ENCODE results near the gene HIP1.

HIP1 gene

GRCh38 chr7:75662579-75663301 is 76.0 kb downstream of the HIP1 start:
- TF ChIP-seq CTCF (IDR thresholded peaks at IDR 0.05; ENCODE audit: control insufficient read depth, insufficient read depth, low read depth, low read length, missing control alignments), result no peak
- no peak for DNase-seq (ENCODE audit: low read depth)
- H3K4me3 ChIP-seq (ENCODE audit: control insufficient read depth, low read depth, low read length), result no peak overlapping the region

GRCh38 chr7:75660566-75661215 is 78.0 kb downstream of the HIP1 start:
- no peak overlapping the region for H3K4me3 ChIP-seq (ENCODE audit: control insufficient read depth, low read depth, low read length)
- TF ChIP-seq CTCF (IDR thresholded peaks at IDR 0.05; ENCODE audit: control insufficient read depth, insufficient read depth, low read depth, low read length, missing control alignments), result no peak
- DNase-seq (ENCODE audit: low read depth), result no peak

- no peak for DNase-seq (ENCODE audit: low read depth)
- H3K4me3 ChIP-seq (ENCODE audit: control insufficient read depth, low read depth, low read length), result no peak overlapping the region
- no peak for TF ChIP-seq CTCF (IDR thresholded peaks at IDR 0.05; ENCODE audit: control insufficient read depth, insufficient read depth, low read depth, low read length, missing control alignments)
Observed at GRCh38 chr7:75658802-75659201, 79.9 kb downstream of the HIP1 start.

GRCh38 chr7:75658369-75658768 is 80.4 kb downstream of the HIP1 start:
- no peak for TF ChIP-seq CTCF (IDR thresholded peaks at IDR 0.05; ENCODE audit: control insufficient read depth, insufficient read depth, low read depth, low read length, missing control alignments)
- no peak for DNase-seq (ENCODE audit: low read depth)
- no peak overlapping the region for H3K4me3 ChIP-seq (ENCODE audit: control insufficient read depth, low read depth, low read length)

GRCh38 chr7:75657866-75658265 is 80.9 kb downstream of the HIP1 start:
- no peak for DNase-seq (ENCODE audit: low read depth)
- TF ChIP-seq CTCF (IDR thresholded peaks at IDR 0.05; ENCODE audit: control insufficient read depth, insufficient read depth, low read depth, low read length, missing control alignments), result no peak
- no peak overlapping the region for H3K4me3 ChIP-seq (ENCODE audit: control insufficient read depth, low read depth, low read length)

- no peak for DNase-seq (ENCODE audit: low read depth)
- TF ChIP-seq CTCF (IDR thresholded peaks at IDR 0.05; ENCODE audit: control insufficient read depth, insufficient read depth, low read depth, low read length, missing control alignments), result no peak
- no peak overlapping the region for H3K4me3 ChIP-seq (ENCODE audit: control insufficient read depth, low read depth, low read length)
Observed at GRCh38 chr7:75656740-75657139, 82.0 kb downstream of the HIP1 start.

Measured in AG09309 (cell line).